G401.6 (cell line): ENCODE measurements around the gene RGS7.
"Not testable (repeated sequence)": the region's sequence is repeated elsewhere in the genome, so short reads cannot be mapped to it uniquely, and the experiment has no call there.

Experiments
- FAIRE-seq: peaks from 2 replicates; lab custom pipeline; 2012; peaks lifted over from hg19 to GRCh38; lab: Jason Lieb, UNC

Gene RGS7

DNA sequence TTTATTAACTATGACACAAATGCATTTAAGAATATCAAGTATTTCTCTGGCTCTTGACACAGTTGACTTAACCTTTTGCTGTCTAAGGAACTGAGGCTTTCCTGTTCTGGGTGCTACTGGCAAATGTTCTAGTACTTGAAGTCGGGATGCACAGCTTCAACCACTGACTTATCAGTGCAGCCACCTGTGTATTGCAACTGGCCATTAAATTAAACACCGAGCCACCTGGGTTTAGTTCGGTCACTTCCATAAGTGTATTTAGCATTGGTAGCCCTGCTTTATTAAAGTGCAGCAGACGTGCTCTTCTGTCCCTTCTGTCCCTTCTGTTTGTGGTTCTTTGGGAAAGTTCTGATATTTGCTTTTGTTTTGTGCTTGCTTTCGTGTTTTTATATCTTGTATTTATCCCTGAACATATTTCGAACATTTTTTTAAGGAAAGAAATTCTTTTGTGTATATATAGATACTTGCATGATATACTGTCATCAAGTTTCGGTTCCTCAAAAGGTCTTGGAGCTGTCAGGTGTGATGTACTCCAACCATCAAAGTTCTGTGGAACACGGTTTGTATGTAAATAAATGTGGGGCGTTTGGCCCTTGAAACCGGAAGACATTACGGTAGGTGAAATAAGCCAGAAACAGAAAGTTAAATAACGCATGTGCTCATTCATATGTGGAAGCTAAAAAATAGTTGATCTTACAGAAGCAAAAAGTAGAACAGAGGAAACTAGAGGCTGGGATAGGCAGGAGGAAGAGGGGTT is 447.1 kb downstream of the RGS7 start:
- FAIRE-seq, result no peak

DNA sequence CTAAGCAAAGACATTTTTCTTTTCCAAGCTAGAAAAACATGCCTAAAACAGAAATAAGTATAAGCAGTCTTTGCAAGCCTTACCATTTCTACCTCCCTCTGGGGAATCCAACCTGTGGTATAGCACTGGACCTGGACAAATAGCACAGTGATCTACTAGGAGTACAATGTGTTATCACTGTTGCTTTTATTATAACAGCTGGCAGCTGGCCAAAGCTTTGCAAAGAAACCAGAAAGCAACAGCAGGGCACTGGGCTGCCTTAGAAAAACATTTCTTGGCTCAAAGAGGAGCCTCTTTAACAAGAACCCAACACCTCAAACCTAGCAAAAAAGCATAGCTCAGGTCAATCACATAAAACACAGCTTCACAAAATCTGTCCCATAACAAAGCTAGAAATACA is 450.5 kb downstream of the RGS7 start:
- no peak for FAIRE-seq

DNA sequence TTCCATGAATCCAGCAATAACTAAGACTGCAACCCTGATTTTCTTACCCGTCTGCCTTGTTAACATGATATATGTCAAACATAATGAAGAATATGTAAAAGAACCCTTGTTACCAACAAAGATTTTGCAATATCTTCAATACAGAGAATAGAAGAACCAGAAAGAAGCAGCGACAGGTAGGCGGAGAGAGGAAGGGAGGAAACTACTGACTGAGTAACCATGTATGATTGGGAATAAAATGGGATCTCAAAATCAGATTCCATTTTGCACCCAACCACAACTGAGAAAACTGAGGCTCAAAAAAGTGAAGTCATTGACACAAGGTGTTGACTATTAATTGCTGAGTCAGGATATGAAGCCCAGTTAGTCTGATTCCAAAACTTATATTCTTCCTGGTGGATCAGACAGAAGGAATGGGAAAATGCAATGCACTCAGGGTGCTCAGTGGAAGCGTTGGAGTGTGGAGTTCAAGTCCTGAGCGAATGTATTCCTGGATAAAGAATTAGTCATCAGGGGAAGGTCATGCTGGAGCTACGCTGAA is 451.7 kb downstream of the RGS7 start:
- no peak for FAIRE-seq

- FAIRE-seq, result not testable (repeated sequence)
Observed at GRCh38 chr1:240895424-240895823, 461.6 kb downstream of the RGS7 start.

DNA sequence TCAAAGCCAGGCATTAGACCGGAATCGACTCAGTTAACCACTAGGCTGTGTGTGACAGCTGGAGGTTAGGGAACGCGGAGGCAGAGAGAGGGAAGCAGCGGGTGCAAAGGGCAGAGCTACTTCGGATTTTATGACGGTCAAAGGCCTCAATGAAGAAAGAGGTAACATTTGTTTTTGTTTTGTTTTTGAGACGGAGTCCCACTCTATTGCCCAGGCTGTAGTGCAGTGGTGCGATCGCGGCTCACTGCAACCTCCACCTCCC is 468.3 kb downstream of the RGS7 start:
- no peak for FAIRE-seq

DNA sequence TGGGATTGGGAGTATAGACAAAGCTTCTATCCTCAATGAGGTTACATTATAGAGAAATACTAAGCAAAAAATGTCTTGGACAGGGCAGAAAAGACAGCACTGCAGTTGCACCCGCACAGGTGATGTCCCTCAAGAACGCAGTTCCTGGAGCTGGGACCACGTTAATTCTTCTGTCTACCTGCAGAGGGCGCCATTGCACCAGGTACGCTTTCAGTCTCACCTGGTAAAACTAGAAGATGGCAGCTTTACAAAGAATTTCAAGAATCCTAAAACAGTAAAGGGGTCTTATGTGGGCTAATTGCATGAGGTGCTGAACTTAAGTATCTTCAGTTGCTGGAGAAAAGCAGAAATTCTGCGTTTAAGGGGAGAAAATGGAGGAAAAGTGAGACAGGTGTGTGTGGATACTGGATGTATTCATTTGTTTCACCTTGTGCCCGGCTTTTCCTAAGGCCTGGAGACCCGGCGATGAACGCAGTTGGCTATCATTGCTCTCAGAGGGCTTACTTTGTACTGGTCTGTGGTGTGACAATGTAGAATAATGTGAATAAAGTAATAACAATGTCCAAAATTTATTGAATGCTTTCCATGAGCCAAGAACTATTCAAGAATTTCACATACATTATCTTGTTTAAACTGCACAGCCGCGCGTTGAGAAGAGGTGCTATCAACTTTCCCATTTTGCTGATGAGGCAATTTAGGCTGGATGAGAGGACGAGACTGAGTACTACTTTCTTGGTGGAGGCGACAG is 468.8 kb downstream of the RGS7 start:
- FAIRE-seq, result no peak

DNA sequence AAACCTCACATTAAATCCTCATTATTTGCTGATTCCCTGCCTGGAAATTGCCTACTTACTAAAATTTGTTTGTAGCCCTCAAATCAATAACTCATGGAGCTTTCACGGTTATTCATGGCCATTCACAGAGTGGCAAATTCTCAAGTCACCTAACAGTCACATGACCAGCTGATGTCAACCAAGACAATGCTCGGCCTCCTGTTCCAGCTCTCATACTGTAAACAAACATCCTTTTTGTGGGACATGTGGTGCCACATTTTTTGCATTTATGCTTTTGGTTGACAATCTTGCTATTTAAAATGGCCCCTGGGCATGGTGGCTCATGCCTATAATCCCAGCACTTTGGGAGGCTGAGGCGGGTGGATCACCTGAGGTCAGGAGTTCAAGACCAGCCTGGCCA is 473.5 kb downstream of the RGS7 start:
- FAIRE-seq, result no peak

DNA sequence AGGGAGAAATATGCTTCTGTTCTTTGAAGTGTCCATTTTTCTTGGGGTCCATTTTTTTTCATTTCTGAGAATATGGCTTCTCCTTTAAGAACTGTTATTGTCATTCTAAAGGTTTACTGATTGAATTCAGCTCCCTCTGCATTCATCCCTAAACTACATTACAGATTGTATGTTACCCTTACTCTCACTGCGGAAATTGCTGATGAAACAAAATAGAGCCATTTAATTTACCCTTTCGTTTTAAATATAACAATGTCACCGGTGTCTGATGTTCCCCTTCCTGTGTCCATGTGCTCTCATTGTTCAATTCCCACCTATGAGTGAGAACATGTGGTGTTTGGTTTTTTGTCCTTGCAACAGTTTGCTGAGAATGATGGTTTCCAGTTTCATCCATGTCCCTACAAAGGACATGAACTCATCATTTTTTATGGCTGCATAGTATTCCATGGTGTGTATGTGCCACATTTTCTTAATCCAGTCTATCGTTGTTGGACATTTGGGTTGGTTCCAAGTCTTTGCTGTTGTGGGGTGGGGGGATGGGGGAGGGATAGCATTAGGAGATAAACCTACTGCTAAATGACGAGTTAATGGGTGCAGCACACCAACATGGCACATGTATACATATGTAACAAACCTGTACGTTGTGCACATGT is 474.2 kb downstream of the RGS7 start:
- FAIRE-seq, result not testable (repeated sequence)

GRCh38 chr1:240878631-240879030 is 478.4 kb downstream of the RGS7 start:
- no peak for FAIRE-seq

DNA sequence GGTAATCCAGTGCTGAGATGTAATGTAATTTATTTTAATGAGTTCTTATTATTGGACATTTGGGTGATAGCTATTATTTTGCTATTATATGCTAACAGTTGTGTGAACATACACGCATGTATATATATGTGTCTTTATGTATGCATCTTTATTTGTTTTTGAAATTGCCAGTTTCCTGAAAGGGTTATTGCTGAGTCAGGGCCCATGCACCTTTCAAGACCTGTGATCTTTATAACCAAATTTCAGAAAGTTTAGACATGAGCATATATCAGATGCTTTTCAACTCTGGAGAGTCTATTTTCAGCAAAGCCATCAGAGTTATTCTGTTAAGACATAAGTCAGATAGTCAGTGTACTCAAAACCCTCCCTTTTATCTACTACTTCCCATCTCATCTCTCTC is 479.4 kb downstream of the RGS7 start:
- no peak for FAIRE-seq

DNA sequence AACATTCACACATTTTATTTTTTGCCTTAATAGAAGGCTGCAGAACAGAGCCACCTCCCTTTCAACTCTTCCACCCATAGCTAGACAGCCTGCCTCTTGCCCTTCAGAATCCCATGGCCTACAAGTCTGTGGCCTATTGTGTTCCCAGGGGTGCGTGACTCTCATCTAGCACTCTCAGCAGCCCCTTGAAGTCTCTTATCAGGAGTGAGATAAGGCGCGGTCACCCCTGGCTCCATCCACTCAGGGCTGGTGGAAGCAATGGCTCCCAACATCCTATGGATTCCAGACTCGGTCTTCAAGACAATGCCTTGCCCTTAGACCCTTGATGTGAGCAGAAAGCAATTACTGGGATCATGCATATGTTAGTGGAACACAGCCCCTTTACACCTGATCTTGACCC is 480.9 kb downstream of the RGS7 start:
- no peak for FAIRE-seq

DNA sequence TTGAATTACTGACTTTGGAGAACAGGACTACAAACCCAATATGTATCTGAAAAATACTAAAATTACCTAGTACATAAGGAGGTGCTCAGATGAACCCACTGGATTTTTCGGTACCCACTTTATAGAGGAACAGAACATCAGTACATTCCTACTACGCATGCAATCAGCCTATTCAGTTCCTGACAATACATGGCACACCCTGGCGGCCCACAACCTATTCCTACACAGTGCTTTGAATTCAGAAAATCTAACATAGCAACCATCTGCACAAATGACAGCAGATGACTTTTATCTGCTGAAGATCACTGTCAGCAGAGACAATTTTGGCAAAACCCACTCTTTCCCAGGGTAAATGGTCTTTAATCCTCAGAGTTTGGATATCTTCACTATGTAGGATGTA is 487.9 kb downstream of the RGS7 start:
- FAIRE-seq, result no peak

DNA sequence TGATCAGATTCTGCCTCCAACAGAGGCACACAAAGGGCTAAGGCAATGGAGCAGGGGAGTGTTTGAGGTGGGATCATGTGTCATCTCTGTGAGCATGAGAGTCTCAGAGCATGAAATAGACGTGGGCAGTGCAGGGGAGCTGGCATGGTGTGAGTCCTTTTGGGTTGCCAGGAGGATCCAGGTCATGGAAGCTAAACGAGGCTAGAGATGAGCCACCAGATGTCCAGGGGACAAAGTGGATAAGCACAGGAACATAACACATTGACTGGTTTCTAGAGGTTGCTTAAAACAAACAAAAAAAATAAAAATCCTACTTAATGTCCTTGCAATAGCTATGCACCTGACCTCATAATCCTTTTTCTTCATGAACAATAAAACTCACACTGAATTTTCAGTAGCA is 490.3 kb downstream of the RGS7 start:
- no peak for FAIRE-seq

DNA sequence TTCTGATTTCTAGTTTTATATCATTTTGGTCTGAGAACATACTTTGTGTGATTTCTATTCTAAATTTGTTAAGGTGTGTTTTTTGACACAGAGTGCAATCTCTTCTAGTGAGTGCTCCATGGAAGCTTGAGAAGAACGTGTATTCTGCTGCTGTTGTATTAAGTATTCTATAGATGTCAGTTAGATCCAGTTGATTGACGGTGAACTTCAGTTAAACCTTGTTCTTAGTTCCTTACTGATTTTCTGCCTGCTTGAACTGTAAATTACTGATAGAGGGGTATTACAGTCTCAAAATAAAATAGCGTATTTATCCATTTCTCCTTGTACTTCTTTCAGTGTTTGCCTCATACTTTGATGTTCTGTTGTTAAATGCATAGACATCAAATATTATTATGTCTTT is 497.0 kb downstream of the RGS7 start:
- FAIRE-seq, result no peak

DNA sequence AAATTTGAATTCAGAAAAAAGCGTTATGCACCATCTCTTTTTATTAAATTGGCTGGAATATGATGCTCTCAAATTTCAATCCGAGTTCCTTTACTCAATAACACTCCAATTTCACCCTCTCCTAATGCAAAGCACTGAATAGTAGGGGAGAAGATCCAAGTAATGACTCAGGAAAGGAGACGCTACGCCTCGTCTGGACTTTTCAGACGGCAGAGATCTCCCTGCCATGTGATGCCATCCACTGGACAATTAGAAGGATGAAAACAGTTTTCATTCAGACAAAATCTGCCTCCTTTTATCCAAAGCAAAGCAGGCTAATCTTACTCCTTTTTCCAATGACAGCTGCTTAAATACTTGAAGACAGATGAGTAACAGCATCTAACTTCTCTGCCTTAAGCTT is 502.6 kb downstream of the RGS7 start:
- FAIRE-seq, result no peak

DNA sequence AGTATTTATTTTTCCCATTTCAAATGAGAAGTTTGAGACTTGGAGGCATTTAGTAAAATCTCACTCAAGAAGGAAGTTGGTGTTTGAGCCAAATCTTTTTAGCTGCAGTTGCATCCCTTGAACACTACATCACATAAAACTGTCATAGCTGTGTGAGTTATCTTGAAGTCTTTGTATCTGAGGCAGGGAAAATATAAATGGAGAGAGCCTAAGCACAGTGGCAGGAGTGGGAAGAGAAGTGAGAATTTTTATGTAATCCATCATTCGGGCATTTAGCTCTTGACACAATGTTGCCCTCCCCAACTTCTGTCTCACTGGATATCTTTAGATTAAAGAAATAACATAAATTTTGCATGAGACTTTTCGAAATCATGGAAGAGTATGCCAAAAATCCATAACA is 509.7 kb downstream of the RGS7 start:
- no peak for FAIRE-seq

- FAIRE-seq, result no peak
Observed at GRCh38 chr1:240844486-240844885, 512.5 kb downstream of the RGS7 start.

DNA sequence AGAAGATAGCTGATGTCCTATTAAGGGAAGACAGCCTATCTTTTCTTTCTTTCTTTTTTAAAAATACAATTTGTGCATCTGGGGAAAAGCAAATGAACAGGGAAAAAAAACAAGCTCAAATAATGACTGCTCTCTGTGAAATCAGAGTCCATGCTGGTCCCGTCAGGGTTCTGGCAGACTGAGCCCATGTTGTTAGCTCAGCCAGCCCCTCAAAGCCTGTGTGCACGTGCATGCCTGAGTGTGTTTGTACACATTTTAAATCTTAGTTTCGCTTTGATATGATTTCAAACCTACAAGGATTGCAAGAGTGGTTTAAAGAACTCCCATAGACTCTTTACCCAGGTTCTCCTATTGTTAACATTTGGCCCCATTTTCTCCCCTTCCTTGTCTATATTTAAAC is 513.2 kb downstream of the RGS7 start:
- FAIRE-seq, result no peak

GRCh38 chr1:240836271-240836670 is 520.7 kb downstream of the RGS7 start:
- FAIRE-seq, result no peak

DNA sequence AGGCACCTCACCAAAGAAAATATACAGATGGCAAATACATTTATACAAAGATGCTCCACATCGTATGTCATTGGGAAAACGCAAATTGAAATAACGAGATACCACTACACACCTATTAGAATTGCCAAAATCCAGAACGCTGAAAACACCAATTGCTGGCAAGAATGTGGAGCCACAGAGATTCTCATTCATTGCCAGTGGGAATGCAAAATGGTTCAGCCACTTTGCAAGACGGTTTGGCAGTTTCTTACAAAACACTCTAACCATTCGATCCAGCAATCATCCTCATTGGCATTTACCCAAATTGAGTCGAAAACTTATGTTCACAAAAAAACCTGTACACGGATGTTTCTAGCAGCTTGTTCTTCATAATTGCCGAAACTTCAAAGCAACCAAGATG is 521.7 kb downstream of the RGS7 start:
- no peak for FAIRE-seq

DNA sequence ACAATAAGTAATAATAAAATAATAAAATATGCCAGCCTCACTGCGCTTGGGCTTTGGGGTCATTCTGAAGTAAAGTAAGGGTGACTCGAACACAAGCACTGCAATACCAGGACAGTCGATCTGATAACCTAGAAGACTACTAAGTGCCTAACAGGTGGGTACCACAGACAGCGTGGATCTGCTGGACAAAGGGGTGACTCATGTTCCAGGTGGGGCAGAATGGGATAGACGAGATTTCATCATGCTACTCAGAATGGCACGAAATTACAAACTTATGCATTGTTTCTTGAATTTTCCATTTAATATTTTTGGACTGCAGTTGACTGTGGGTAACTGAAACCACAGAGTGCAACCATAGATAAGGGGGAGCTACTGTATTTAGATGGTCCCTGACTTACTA is 523.9 kb downstream of the RGS7 start:
- no peak for FAIRE-seq

GRCh38 chr1:240831922-240832321 is 525.1 kb downstream of the RGS7 start:
- no peak for FAIRE-seq

- no peak for FAIRE-seq
Observed at GRCh38 chr1:240831191-240831631, 525.8 kb downstream of the RGS7 start.
